Testis (tissue), 3 donors: ENCODE data around the gene GJA5. TPM values are rescaled to one million over a fixed set of nuclear protein-coding genes. Genes with fewer than 3 reads are reported as not detected.

Source experiments
- DNase-seq: peaks from one replicate; pipeline ENCODE4 v3.0.0-alpha.2; 2019
- H3K27ac ChIP-seq, 2 donors: fragments of 200-600 bp; sonication (generic); one replicate each; pipeline ENCODE4 v1.5.1; 2019
- H3K27me3 ChIP-seq: fragments of 200-600 bp; sonication (generic); one replicate; pipeline ENCODE4 v1.5.1; 2019
- H3K36me3 ChIP-seq: fragments of 200-600 bp; sonication (generic); one replicate; pipeline ENCODE4 v1.5.1; 2017; ENCODE audit warnings: low read depth; ENCODE audit errors: missing control alignments
- H3K4me1 ChIP-seq: fragments of 200-600 bp; sonication (generic); one replicate; pipeline ENCODE4 v1.5.1; 2019
- H3K4me3 ChIP-seq, 2 donors: fragments of 200-600 bp; sonication (generic); one replicate each; pipeline ENCODE4 v1.5.1; 2017 to 2019
- H3K9me3 ChIP-seq: fragments of 200-600 bp; sonication (generic); one replicate; pipeline ENCODE4 v1.5.1; 2017
- POLR2A ChIP-seq: fragments of 450-650 bp; IDR thresholded peaks from one replicate; pipeline ENCODE4 v1.6.1; 2017; ENCODE audit warnings: antibody characterized with exemption, mild to moderate bottlenecking, moderate library complexity
- WGBS, 2 donors: methylation state at CpG; one replicate each; pipeline ENCODE4 v1.1.5; 2018; 5-methylcytosine and 5-hydroxymethylcytosine counted together
- intact Hi-C: fragments of 100-400 bp; cut with DNase I; formaldehyde crosslinking; loops from one replicate; pipeline ENCODE4 v1.15.1; 2023; ENCODE audit warnings: low total_unique reads
- polyA plus RNA-seq: library from polyadenylated mRNA; stranded (reverse); fragments of 350-450 nt; fragmentation: Illumina TruSeq; extraction: RNeasy Lipid Tissue Mini Kit (QIAGEN cat#74804); gene quantifications from one replicate; pipeline ENCODE4 v1.2.3, GENCODE V29; 2014; ENCODE audit warnings: low read depth, low replicate concordance; ENCODE audit not compliant: insufficient read depth
- total RNA-seq, 2 donors: library from RNA; depleted of rRNA; stranded (reverse); fragments of >200 nt; gene quantifications; one replicate each; pipeline ENCODE4 v1.2.3, GENCODE V29; 2016
- TF ChIP-seq, protein P1 (sequence below), 3 experiments: fragments of 450-650 bp in 2 of 3; fragments of 200-600 bp in 1 of 3; sonication (generic) in 1 of 3; IDR thresholded peaks; one replicate each; pipeline ENCODE4 v1.5.1; 2016 to 2019; ENCODE audit warnings: antibody characterized with exemption in 3 of 3, mild to moderate bottlenecking in 2 of 3, moderate library complexity in 1 of 3

GJA5 gene
- total and polyA plus RNA-seq, 3 donors from 2014 or later, result 1.2 to 5.6 (median 2.2) TPM

DNA sequence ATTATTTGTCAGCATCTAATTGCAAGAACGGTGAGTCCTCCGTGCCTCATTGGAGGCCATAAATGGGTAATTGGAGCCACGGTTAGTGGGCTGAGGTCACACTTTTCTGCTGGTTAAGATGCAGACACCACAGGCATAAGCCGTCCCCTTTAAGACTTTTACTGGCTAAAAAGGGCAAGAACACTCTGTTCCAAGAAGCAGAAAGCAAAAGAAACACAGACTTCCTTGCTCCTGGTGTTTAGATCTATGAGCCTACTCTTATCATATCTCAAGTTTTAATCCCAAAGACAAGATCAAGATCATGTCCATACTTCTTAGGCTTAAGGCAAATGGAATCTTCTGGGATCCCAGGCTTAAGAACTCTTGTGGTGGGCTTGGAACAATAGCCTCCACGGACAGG, 17.3 kb upstream of the GJA5 start:
- intact Hi-C loops, result no loop called here
- WGBS, 2 donors, result 31 to 44% methylated on average over 5 of the region's 5 CpGs
- TF ChIP-seq POLR2A, result no peak
- TF ChIP-seq, protein P1, sequence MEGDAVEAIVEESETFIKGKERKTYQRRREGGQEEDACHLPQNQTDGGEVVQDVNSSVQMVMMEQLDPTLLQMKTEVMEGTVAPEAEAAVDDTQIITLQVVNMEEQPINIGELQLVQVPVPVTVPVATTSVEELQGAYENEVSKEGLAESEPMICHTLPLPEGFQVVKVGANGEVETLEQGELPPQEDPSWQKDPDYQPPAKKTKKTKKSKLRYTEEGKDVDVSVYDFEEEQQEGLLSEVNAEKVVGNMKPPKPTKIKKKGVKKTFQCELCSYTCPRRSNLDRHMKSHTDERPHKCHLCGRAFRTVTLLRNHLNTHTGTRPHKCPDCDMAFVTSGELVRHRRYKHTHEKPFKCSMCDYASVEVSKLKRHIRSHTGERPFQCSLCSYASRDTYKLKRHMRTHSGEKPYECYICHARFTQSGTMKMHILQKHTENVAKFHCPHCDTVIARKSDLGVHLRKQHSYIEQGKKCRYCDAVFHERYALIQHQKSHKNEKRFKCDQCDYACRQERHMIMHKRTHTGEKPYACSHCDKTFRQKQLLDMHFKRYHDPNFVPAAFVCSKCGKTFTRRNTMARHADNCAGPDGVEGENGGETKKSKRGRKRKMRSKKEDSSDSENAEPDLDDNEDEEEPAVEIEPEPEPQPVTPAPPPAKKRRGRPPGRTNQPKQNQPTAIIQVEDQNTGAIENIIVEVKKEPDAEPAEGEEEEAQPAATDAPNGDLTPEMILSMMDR (IDR thresholded peaks at IDR 0.05), result no peak

DNA sequence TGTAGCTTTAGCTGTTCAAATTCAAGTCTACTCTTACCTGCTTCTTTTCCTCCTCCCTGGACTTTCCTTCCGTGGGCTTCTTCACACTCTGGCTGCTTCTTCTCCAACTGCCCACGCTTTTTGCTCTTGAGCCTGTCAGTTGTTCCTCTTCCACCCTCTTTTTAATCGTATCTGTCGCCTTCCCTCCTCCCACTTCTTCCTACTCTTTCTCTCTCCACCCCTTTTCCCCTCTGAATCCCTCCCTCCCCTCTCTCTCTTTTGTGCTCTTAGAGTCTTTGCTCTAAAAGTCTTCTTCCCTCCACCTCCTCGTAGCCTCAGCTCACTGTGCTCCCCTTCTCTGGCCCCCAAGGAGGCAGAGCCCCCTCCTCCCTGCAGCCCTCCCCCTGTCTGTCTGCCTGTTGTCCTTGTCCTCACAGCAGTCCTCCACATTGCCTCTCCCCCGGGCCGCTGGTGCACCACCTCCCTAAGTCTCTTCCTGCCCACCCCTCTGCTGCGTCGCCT, 12.9 kb upstream of the GJA5 start:
- H3K4me1 ChIP-seq, result no peaks in the 10 kb centered on the region
- no peak for DNase-seq
- TF ChIP-seq, protein P1 (IDR thresholded peaks at IDR 0.05), result no peak
- no peak for TF ChIP-seq POLR2A
- no peaks in the 10 kb centered on the region for H3K36me3 ChIP-seq
- H3K9me3 ChIP-seq, result no peaks in the 10 kb centered on the region
- no peaks in the 10 kb centered on the region for H3K27me3 ChIP-seq
- no peak overlapping the region for H3K27ac ChIP-seq
- intact Hi-C loops, result no loop called here
- no peak overlapping the region for H3K4me3 ChIP-seq
- 30 to 46% methylated on average over 9 of the region's 9 CpGs for WGBS, 2 donors

More for the DNA sequence above, 17.3 kb upstream of the GJA5 start:
- no peak overlapping the region for H3K27ac ChIP-seq
- H3K4me3 ChIP-seq, result no peak overlapping the region
- no peaks in the 10 kb centered on the region for H3K36me3 ChIP-seq
- H3K9me3 ChIP-seq, result no peaks in the 10 kb centered on the region
- DNase-seq, result no peak
- no peaks in the 10 kb centered on the region for H3K4me1 ChIP-seq
- H3K27me3 ChIP-seq, result no peaks in the 10 kb centered on the region

DNA sequence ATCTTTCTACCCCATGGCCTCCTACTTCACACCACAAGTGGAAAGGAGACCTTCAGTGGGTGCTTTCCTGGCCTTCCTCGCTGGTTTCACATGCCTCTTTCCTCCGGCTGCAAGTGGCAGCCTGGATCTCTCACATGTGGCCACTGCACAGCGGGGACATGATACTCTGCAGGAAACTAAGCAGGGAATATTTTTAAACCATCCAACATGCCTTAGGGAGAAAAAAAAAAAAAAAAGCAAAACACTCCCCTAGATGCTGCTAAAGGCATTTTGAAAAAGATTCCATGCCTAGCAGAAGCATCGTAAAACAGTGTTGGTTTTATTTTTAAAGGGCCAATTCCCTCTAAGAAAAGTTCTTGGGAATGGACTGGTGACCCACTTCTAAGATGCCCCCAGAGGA, 12.2 kb upstream of the GJA5 start:
- Histone ChIP-seq H3K27me3 (no peaks in the 10 kb centered on the region), H3K27ac (no peak overlapping the region), H3K4me1 (no peaks in the 10 kb centered on the region), H3K36me3 (no peaks in the 10 kb centered on the region), H3K4me3 (no peak overlapping the region), H3K9me3 (no peaks in the 10 kb centered on the region)
- no peak for DNase-seq
- TF ChIP-seq, protein P1 (IDR thresholded peaks at IDR 0.05), result no peak
- no peak for TF ChIP-seq POLR2A
- WGBS, 2 donors, result 63 to 66% methylated on average over 4 of the region's 4 CpGs
- intact Hi-C loops, result no loop called here

DNA sequence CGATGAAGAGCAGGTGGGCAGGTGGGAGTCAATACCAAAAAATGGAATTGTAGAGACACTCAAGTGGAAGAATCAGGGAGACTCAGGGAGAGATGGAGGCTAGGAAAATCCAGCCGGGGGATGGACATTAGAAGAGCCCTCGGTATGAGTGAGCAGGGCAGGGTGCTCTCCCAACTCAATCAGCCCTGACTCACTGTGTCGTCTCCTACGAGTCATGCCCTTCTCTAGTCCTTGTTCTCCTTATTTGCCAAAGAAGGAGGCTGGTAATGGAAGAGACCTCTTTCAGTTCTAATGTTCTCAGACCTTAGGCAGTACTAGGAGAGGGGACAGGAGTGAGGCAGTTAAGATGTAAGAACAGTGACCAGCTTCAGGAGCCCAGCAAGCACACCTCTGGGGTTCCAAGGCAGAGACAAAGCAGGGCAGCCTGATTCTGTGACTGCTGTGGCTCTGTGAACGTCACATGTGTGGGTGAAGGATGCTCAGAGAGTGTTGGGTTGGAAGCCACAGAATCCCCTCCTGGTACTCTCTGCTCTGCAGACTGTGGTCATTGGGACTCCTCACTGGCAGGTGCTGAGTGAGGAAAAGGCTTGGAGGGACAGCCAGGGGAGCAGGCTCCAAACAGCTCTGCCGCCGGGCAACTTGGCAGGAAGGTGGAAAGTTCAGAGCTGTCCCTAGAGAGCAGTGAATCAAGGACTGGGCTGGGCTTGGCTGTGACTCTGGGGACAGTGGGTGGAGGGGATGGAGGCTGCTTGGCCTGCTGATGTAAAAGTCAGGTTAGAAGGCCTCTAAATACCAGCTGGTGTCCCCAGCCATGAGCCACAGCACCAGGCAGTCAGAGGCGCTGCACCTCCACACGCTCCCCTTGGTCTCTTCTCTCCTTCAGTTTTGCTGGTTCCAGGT, 11.1 kb upstream of the GJA5 start:
- no peak for DNase-seq
- H3K27me3 ChIP-seq, result no peaks in the 10 kb centered on the region
- no peaks in the 10 kb centered on the region for H3K4me1 ChIP-seq
- no peaks in the 10 kb centered on the region for H3K9me3 ChIP-seq
- H3K4me3 ChIP-seq, result no peak overlapping the region
- whole genome bisulfite sequencing, 2 donors, result 79 to 88% methylated on average over 8 to 10 of the region's 10 CpGs
- no peaks in the 10 kb centered on the region for H3K36me3 ChIP-seq
- H3K27ac ChIP-seq, result no peak overlapping the region
- intact Hi-C loops, result no loop called here
- no peak for TF ChIP-seq POLR2A
- TF ChIP-seq, protein P1 (IDR thresholded peaks at IDR 0.05), result no peak
